ENCODE measurements around the gene GNA14. TPM values are rescaled to one million over a fixed set of nuclear protein-coding genes. Genes with fewer than 3 reads are reported as not detected.

GNA14 gene
- total and polyA plus RNA-seq, 2 experiments from 2014 or later: 3.9 to 10.5 TPM

- no peaks in the 10 kb centered on the region for H3K9me2 ChIP-seq (ENCODE audit: insufficient read depth)
- ATAC-seq: no peak
- no peaks in the 10 kb centered on the region for H3K4me1 ChIP-seq (ENCODE audit: insufficient read depth)
- H3K27ac ChIP-seq (ENCODE audit: low read depth): no peak overlapping the region
- Mint-ChIP-seq H3K27ac (no peak overlapping the region), H3K9me3 (no peaks in the 10 kb centered on the region), H3K4me1 (peaks cover 3% of the 10 kb centered on the region; the same call in 2 of the 3 replicates), H3K27me3 (ENCODE audit: insufficient read depth, low read depth, poor library complexity) (peaks cover 11% of the 10 kb centered on the region), H3K4me3 (no peak overlapping the region), H3K36me3 (ENCODE audit: low read depth) (no peaks in the 10 kb centered on the region)
- no peak overlapping the region for H3K4me3 ChIP-seq
- TF ChIP-seq CREB1 (CRISPR knock-in tag; IDR thresholded peaks at IDR 0.05; ENCODE audit: low read depth): no peak
- no peak for TF ChIP-seq JUNB (IDR thresholded peaks at IDR 0.05; ENCODE audit: unreplicated experiment)
- no peak for TF ChIP-seq ZNF114 (CRISPR knock-in tag; IDR thresholded peaks at IDR 0.05)
- TF ChIP-seq ETS1 (IDR thresholded peaks at IDR 0.05): no peak
- no peak for TF ChIP-seq ZNF462 (CRISPR knock-in tag; IDR thresholded peaks at IDR 0.05)
- TF ChIP-seq EZH2 (IDR thresholded peaks at IDR 0.05; ENCODE audit: low read depth, unreplicated experiment): no peak
- no peak for TF ChIP-seq STAT1 (IDR thresholded peaks at IDR 0.05; ENCODE audit: unreplicated experiment)
- TF ChIP-seq REST (IDR thresholded peaks at IDR 0.05; ENCODE audit: unreplicated experiment): no peak
- no peak for TF ChIP-seq POLR2AphosphoS5 (IDR thresholded peaks at IDR 0.05; ENCODE audit: low read depth)
- H4K20me1 ChIP-seq (replicated peaks; ENCODE audit: insufficient read depth): no peaks in the 10 kb centered on the region
- no peak for DNase-seq (ENCODE audit: low spot score)
- H3K79me2 ChIP-seq (replicated peaks; ENCODE audit: insufficient read depth): no peaks in the 10 kb centered on the region
- H3K27me3 ChIP-seq (ENCODE audit: insufficient read depth): no peaks in the 10 kb centered on the region
- no peak overlapping the region for H2AFZ ChIP-seq
- no peaks in the 10 kb centered on the region for H3K36me3 ChIP-seq (ENCODE audit: insufficient read depth)
- H3F3A ChIP-seq (replicated peaks; ENCODE audit: low read depth): no peaks in the 10 kb centered on the region
- H3K4me2 ChIP-seq: no peak overlapping the region
Measured at GRCh38 chr9:77667151-77667550, 19.0 kb upstream of the GNA14 start.

Measured in GM23338 (cell line).